Neural cell (in vitro differentiated cells): ENCODE data around the gene DND1. TPM values are rescaled to one million over a fixed set of nuclear protein-coding genes. Genes with fewer than 3 reads are reported as not detected.

Source experiments
- H2AFZ ChIP-seq: fragments of 200-600, 300-800 bp; sonication (generic), shearing (Covaris generic); 2 replicates; pipeline ENCODE4 v1.6.0; 2014; ENCODE audit warnings: low read depth, mild to moderate bottlenecking, antibody characterized with exemption, low read length, moderate library complexity
- H3F3A ChIP-seq: fragments of 200-600 bp; shearing (Covaris generic); 2 replicates; pipeline ENCODE4 v1.6.1; 2016; ENCODE audit warnings: mild to moderate bottlenecking, moderate library complexity, mixed read lengths, antibody characterized with exemption, low read length; ENCODE audit not compliant: insufficient read depth, poor library complexity, severe bottlenecking
- H3K27ac ChIP-seq: fragments of 200-600, 300-800 bp; sonication (generic), shearing (Covaris generic); 2 replicates; pipeline ENCODE4 v1.5.1; 2014; ENCODE audit warnings: mild to moderate bottlenecking, low read length, moderate library complexity
- H3K27me3 ChIP-seq: fragments of 300-800, 200-600 bp; sonication (generic), shearing (Covaris generic); 2 replicates; pipeline ENCODE4 v1.6.0; 2014; ENCODE audit warnings: mild to moderate bottlenecking, low read depth, low read length, moderate library complexity; ENCODE audit not compliant: insufficient read depth
- H3K36me3 ChIP-seq: fragments of 300-800, 200-600 bp; sonication (generic), shearing (Covaris generic); 2 replicates; pipeline ENCODE4 v1.5.1; 2014; ENCODE audit warnings: mild to moderate bottlenecking, antibody characterized with exemption, low read length, moderate library complexity; ENCODE audit not compliant: insufficient read depth
- H3K4me2 ChIP-seq: fragments of 300-800, 200-600 bp; sonication (generic), shearing (Covaris generic); 2 replicates; pipeline ENCODE4 v1.6.0; 2014; ENCODE audit warnings: mild to moderate bottlenecking, low read length
- H3K4me3 ChIP-seq: fragments of 300-800, 200-600 bp; sonication (generic), shearing (Covaris generic); 2 replicates; pipeline ENCODE4 v1.5.1; 2014; ENCODE audit warnings: mild to moderate bottlenecking, low read length, moderate library complexity
- H3K79me2 ChIP-seq: fragments of 200-600 bp; shearing (Covaris generic); replicated peaks from 2 replicates; pipeline ENCODE4 v1.6.0; 2014; ENCODE audit warnings: mild to moderate bottlenecking, low read length, moderate library complexity; ENCODE audit not compliant: insufficient read depth
- H3K9ac ChIP-seq: fragments of 300-800, 200-600 bp; sonication (generic), shearing (Covaris generic); 2 replicates; pipeline ENCODE4 v1.6.1; 2016; ENCODE audit warnings: mild to moderate bottlenecking, low read length, mixed read lengths
- H3K9me2 ChIP-seq: fragments of 200-600 bp; shearing (Covaris generic); 2 replicates; pipeline ENCODE4 v1.6.1; 2016; ENCODE audit warnings: mild to moderate bottlenecking, low read length, mixed read lengths; ENCODE audit not compliant: insufficient read depth
- H3K9me3 ChIP-seq: fragments of 200-600, 300-800 bp; sonication (generic), shearing (Covaris generic); 2 replicates; pipeline ENCODE4 v1.6.1; 2016; ENCODE audit warnings: mild to moderate bottlenecking, mixed run types, low read length, moderate library complexity, mixed read lengths
- H4K20me1 ChIP-seq: fragments of 200-600 bp; shearing (Covaris generic); 2 replicates; pipeline ENCODE4 v1.6.1; 2016; ENCODE audit warnings: mild to moderate bottlenecking, mixed run types; ENCODE audit not compliant: insufficient read depth
- CTCF ChIP-seq: fragments of 450-650 bp; IDR thresholded peaks from 2 replicates; pipeline ENCODE4 v1.5.1; 2014; ENCODE audit warnings: antibody characterized with exemption, mild to moderate bottlenecking, moderate library complexity; ENCODE audit not compliant: poor library complexity, severe bottlenecking
- EP300 ChIP-seq: fragments of 450-650 bp; conservative IDR thresholded peaks from 2 replicates; pipeline ENCODE4 v1.6.1; 2014; ENCODE audit warnings: antibody characterized with exemption, mild to moderate bottlenecking, moderate library complexity; ENCODE audit not compliant: poor library complexity, severe bottlenecking
- EZH2 ChIP-seq: fragments of 200-600, 300-800 bp; shearing (Covaris generic), sonication (generic); IDR thresholded peaks from 2 replicates; pipeline ENCODE4 v1.6.1; 2014; ENCODE audit warnings: antibody characterized with exemption, low read length, borderline replicate concordance, mild to moderate bottlenecking; ENCODE audit not compliant: insufficient read depth, poor library complexity, severe bottlenecking
- MXI1 ChIP-seq: fragments of 450-650 bp; conservative IDR thresholded peaks from 2 replicates; pipeline ENCODE4 v1.6.1; 2014; ENCODE audit warnings: antibody characterized with exemption, mild to moderate bottlenecking; ENCODE audit not compliant: poor library complexity, severe bottlenecking
- POLR2AphosphoS5 ChIP-seq: IDR thresholded peaks from 2 replicates; pipeline ENCODE4 v1.6.1; 2012
- RAD21 ChIP-seq: fragments of 450-650 bp; conservative IDR thresholded peaks from 2 replicates; pipeline ENCODE4 v1.6.1; 2014; ENCODE audit warnings: antibody characterized with exemption, mild to moderate bottlenecking, moderate library complexity
- REST ChIP-seq: IDR thresholded peaks from 2 replicates; pipeline ENCODE4 v1.6.1; 2012; ENCODE audit warnings: borderline replicate concordance
- SMC3 ChIP-seq: fragments of 450-650 bp; conservative IDR thresholded peaks from 2 replicates; pipeline ENCODE4 v1.6.1; 2014; ENCODE audit warnings: antibody characterized with exemption, mild to moderate bottlenecking, moderate library complexity; ENCODE audit not compliant: poor library complexity
- TAF1 ChIP-seq: IDR thresholded peaks from 2 replicates; pipeline ENCODE4 v1.6.1; 2012; ENCODE audit warnings: low read depth
- polyA plus RNA-seq: library from polyadenylated mRNA; depleted of rRNA; stranded (reverse); fragments of >200 nt; gene quantifications from 2 replicates; pipeline ENCODE4 v1.2.3, GENCODE V29; 2014

The DND1 gene
- polyA plus RNA-seq, 1 donor from 2014 or later: 4.4 TPM

GRCh38 chr5:140633021-140633471 lies 40.3 kb downstream of the DND1 start, which contains the start of gene CD14:
Gene CD14, minus strand, starts transcription at chr5:140633175. Its CDS starts 104 bp downstream, at chr5:140633071.
- no peak within 1 kb of the TSS for H3K27ac ChIP-seq

GRCh38 chr5:140632366-140633020 lies 40.9 kb downstream of the DND1 start:
- H3F3A ChIP-seq: no peaks in the 10 kb centered on the region
- H3K79me2 ChIP-seq: no peaks in the 10 kb centered on the region
- no peak overlapping the region for H3K4me2 ChIP-seq
- no peaks in the 10 kb centered on the region for H3K27me3 ChIP-seq
- no peaks in the 10 kb centered on the region for H4K20me1 ChIP-seq
- H3K27ac ChIP-seq: no peak overlapping the region
- no peak overlapping the region for H3K9ac ChIP-seq
- no peak overlapping the region for H3K4me3 ChIP-seq
- no peaks in the 10 kb centered on the region for H3K36me3 ChIP-seq
- no peaks in the 10 kb centered on the region for H3K9me3 ChIP-seq
- H3K9me2 ChIP-seq: no peaks in the 10 kb centered on the region
- H2AFZ ChIP-seq: no peak overlapping the region
- TF ChIP-seq REST (no peak), SMC3 (no peak), EP300 (no peak), RAD21 (no peak), POLR2AphosphoS5 (no peak)

More at GRCh38 chr5:140633021-140633471, 40.3 kb downstream of the DND1 start, which contains the start of gene CD14:
- no peak within 1 kb of the TSS for H3K4me3 ChIP-seq
- H3K9ac ChIP-seq: no peak within 1 kb of the TSS
- no peaks in the 10 kb centered on the region for H3K36me3 ChIP-seq
- H3K9me2 ChIP-seq: no peaks in the 10 kb centered on the region
- TF ChIP-seq RAD21: no peak
- TF ChIP-seq EP300: no peak
- no peak for TF ChIP-seq MXI1
- no peak for TF ChIP-seq SMC3
- TF ChIP-seq EZH2: no peak
- no peak for TF ChIP-seq POLR2AphosphoS5
- no peak for TF ChIP-seq CTCF
- TF ChIP-seq REST: no peak
- TF ChIP-seq TAF1: no peak
- no peak within 1 kb of the TSS for H2AFZ ChIP-seq
- no peaks in the 10 kb centered on the region for H3F3A ChIP-seq
- no peaks in the 10 kb centered on the region for H4K20me1 ChIP-seq
- H3K4me2 ChIP-seq: no peak within 1 kb of the TSS
- H3K9me3 ChIP-seq: no peaks in the 10 kb centered on the region
- no peaks in the 10 kb centered on the region for H3K27me3 ChIP-seq
- no peaks in the 10 kb centered on the region for H3K79me2 ChIP-seq
